Sigmoid colon (tissue), 4 donors: ENCODE measurements around the gene CD101.

Experiments
- CTCF ChIP-seq, 4 experiments: fragments of 450-650 bp in 3 of 4; fragments of 200-600 bp in 1 of 4; IDR thresholded peaks; one replicate each; pipeline ENCODE4 v1.5.1; 2016 to 2019; ENCODE audit warnings: antibody characterized with exemption in 4 of 4, mild to moderate bottlenecking in 3 of 4, moderate library complexity in 2 of 4
- EP300 ChIP-seq, 4 donors: sonication (generic); formaldehyde crosslinking; IDR thresholded peaks; one replicate each; pipeline ENCODE4 v1.6.1; 2017; ENCODE audit warnings: antibody characterized with exemption in 4 of 4
- POLR2A ChIP-seq, 2 donors: fragments of 450-650 bp; IDR thresholded peaks; one replicate each; pipeline ENCODE4 v1.6.1; 2016; ENCODE audit warnings: antibody characterized with exemption in 2 of 2, mild to moderate bottlenecking in 2 of 2, moderate library complexity in 2 of 2
- POLR2AphosphoS5 ChIP-seq, 4 donors: sonication (generic); formaldehyde crosslinking; IDR thresholded peaks; one replicate each; pipeline ENCODE4 v1.6.1; 2017; ENCODE audit warnings: antibody characterized with exemption in 4 of 4

- no peak for TF ChIP-seq CTCF (IDR thresholded peaks at IDR 0.05)
- no peak for TF ChIP-seq POLR2A (IDR thresholded peaks at IDR 0.05)
- no peak for TF ChIP-seq EP300 (IDR thresholded peaks at IDR 0.05)
- no peak for TF ChIP-seq POLR2AphosphoS5 (IDR thresholded peaks at IDR 0.05)
Observed at GRCh38 chr1:117015724-117016123, 14.2 kb downstream of the CD101 start.
